Keratinocyte (primary cell): ENCODE measurements around the gene LRP1B.

Experiments used
- EZH2 ChIP-seq: IDR thresholded peaks from one replicate; pipeline ENCODE4 v1.6.1; 2012; ENCODE audit warnings: inconsistent platforms, mild to moderate bottlenecking, low read length, moderate library complexity
- TF ChIP-seq, protein P1 (sequence below), 3 experiments: IDR thresholded peaks in 1 of 3; conservative IDR thresholded peaks in 1 of 3; optimal IDR thresholded peaks in 1 of 3; 2 replicates in 2 of 3; 3 replicates in 1 of 3; pipeline versions ENCODE3 to v1.5.1; 2011; ENCODE audit warnings: low read length in 3 of 3, mild to moderate bottlenecking in 3 of 3, moderate library complexity in 2 of 3, control low read depth in 1 of 3, inconsistent platforms in 1 of 3; ENCODE audit not compliant: insufficient read depth in 2 of 3; ENCODE audit errors: extremely low read depth in 1 of 3

DNA sequence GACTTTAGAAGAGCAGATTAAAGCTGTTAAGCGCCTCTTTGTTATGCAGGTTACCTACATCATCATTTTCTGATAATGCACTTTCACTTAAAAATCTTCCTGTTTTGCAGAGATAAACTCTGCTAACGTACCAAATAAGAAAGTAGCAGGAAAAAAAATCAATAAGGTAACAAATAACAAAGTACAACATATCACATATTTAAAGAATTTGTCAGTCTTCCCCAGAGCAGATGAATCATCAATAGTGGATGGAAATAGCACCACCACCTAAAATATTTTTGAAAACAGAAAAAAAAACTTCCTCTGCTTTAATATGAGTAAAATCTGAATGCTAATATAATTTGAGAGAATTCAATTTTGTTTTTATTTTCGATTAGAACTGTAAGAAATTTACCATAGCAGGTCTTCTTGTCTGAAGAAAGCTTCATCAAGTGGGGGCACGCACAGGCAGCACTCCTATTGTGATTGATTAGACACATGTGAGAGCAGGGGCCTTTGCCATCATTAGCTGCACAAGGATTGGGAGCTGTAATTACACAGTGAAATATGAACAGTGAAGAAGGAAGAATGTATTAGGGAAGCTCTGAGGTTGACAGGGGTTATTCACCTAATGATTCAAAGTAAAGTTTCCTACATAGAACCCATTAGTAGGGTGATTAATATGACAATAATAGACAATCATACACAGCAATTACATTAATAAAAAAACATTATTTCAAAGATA lies 1279.4 kb downstream of the LRP1B start:
- TF ChIP-seq, protein P1, sequence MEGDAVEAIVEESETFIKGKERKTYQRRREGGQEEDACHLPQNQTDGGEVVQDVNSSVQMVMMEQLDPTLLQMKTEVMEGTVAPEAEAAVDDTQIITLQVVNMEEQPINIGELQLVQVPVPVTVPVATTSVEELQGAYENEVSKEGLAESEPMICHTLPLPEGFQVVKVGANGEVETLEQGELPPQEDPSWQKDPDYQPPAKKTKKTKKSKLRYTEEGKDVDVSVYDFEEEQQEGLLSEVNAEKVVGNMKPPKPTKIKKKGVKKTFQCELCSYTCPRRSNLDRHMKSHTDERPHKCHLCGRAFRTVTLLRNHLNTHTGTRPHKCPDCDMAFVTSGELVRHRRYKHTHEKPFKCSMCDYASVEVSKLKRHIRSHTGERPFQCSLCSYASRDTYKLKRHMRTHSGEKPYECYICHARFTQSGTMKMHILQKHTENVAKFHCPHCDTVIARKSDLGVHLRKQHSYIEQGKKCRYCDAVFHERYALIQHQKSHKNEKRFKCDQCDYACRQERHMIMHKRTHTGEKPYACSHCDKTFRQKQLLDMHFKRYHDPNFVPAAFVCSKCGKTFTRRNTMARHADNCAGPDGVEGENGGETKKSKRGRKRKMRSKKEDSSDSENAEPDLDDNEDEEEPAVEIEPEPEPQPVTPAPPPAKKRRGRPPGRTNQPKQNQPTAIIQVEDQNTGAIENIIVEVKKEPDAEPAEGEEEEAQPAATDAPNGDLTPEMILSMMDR (optimal IDR thresholded peaks at IDR 0.05 in 1 of 3, IDR thresholded peaks at IDR 0.05 in 1 of 3, conservative IDR thresholded peaks at IDR 0.05 in 1 of 3; ENCODE audit: extremely low read depth in 1 of 3, insufficient read depth in 2 of 3, low read length in 3 of 3), result no peak
- no peak for TF ChIP-seq EZH2
